Erythroblast (primary cell): Measurements from ENCODE around the gene WIZ.

Experiments
- GATA1 ChIP-seq: IDR thresholded peaks from 2 replicates; pipeline ENCODE4 v1.6.1; 2011; ENCODE audit warnings: low read depth, mild to moderate bottlenecking, control low read depth, low read length, moderate library complexity
- POLR2A ChIP-seq: IDR thresholded peaks from 2 replicates; pipeline ENCODE4 v1.6.1; 2011; ENCODE audit warnings: mild to moderate bottlenecking, low read length

DNA sequence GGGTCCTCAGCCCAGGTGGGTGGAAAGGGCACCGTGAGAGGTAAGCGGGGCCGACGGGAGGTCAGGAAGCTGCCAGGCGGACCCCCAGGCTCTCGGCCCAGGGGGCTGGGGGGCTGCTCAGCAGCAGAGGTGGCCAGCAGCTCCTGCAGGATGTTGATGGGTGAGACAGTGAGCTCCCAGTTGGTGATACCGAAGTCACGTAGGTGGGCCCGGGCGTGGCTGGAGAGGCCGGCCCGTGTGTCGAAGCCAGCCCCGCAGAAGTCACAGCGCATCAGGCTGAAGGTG lies 13.0 kb downstream of the WIZ start:
- no peak for TF ChIP-seq POLR2A
- TF ChIP-seq GATA1, result no peak
